OCI-LY1 (cell line): ENCODE data around the gene CD69.

ENCODE experiments used
- CTCF ChIP-seq: fragments of 200-600 bp; sonication (generic), shearing (Covaris generic); IDR thresholded peaks from 2 replicates; pipeline ENCODE4 v1.5.1; 2017; ENCODE audit warnings: mild to moderate bottlenecking, antibody characterized with exemption, low read length, moderate library complexity, mixed read lengths
- EZH2 ChIP-seq: fragments of 200-600 bp; sonication (generic), shearing (Covaris generic); IDR thresholded peaks from 2 replicates; pipeline ENCODE4 v1.8.0; 2017; ENCODE audit warnings: borderline replicate concordance, mixed run types, mild to moderate bottlenecking, antibody characterized with exemption, low read length, moderate library complexity, mixed read lengths

- TF ChIP-seq CTCF (peak; percentile 63), EZH2 (no peak)
Measured at GRCh38 chr12:9750276-9751203, 10.2 kb downstream of the CD69 start.
